Ishikawa (cell line): ENCODE results near the gene ORMDL2.

Experiments used
- CEBPB ChIP-seq: IDR thresholded peaks from 2 replicates; pipeline ENCODE4 v1.6.1; 2012
- CREB1 ChIP-seq: IDR thresholded peaks from 2 replicates; pipeline ENCODE4 v1.6.1; 2012; ENCODE audit warnings: low read depth
- EGR1 ChIP-seq: IDR thresholded peaks from 2 replicates; pipeline ENCODE4 v1.6.1; 2012
- EP300 ChIP-seq: IDR thresholded peaks from 2 replicates; pipeline ENCODE4 v1.6.1; 2012; ENCODE audit warnings: borderline replicate concordance
- FOXM1 ChIP-seq: IDR thresholded peaks from 2 replicates; pipeline ENCODE4 v1.6.1; 2012; ENCODE audit warnings: low read depth, borderline replicate concordance
- RAD21 ChIP-seq: IDR thresholded peaks from 2 replicates; pipeline ENCODE4 v1.6.1; 2012; ENCODE audit warnings: low read depth
- REST ChIP-seq: IDR thresholded peaks from 2 replicates; pipeline ENCODE4 v1.6.1; 2012; ENCODE audit warnings: low read depth, mild to moderate bottlenecking
- TAF1 ChIP-seq: IDR thresholded peaks from 2 replicates; pipeline ENCODE4 v1.6.1; 2012; ENCODE audit warnings: low read depth, mild to moderate bottlenecking
- TCF12 ChIP-seq: IDR thresholded peaks from 2 replicates; pipeline ENCODE4 v1.6.1; 2012; ENCODE audit warnings: low read depth
- YY1 ChIP-seq: IDR thresholded peaks from 2 replicates; pipeline ENCODE4 v1.6.1; 2012; ENCODE audit warnings: low read depth
- ZBTB7A ChIP-seq: IDR thresholded peaks from 2 replicates; pipeline ENCODE4 v1.6.1; 2012; ENCODE audit warnings: low read depth
- TF ChIP-seq, protein P1 (sequence below): IDR thresholded peaks from 2 replicates; pipeline ENCODE4 v1.6.1; 2012
- TF ChIP-seq, protein P2 (sequence below): IDR thresholded peaks from 2 replicates; pipeline ENCODE4 v1.6.1; 2012

ORMDL2 gene

GRCh38 chr12:55788546-55788945, 29.3 kb upstream of the ORMDL2 start:
- TF ChIP-seq EGR1 (no peak), ZBTB7A (no peak), TAF1 (no peak), CEBPB (no peak), YY1 (no peak), FOXM1 (no peak), RAD21 (no peak), REST (no peak), EP300 (no peak), TCF12 (no peak)
- TF ChIP-seq, protein P1, sequence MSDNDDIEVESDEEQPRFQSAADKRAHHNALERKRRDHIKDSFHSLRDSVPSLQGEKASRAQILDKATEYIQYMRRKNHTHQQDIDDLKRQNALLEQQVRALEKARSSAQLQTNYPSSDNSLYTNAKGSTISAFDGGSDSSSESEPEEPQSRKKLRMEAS = no peak
- TF ChIP-seq, protein P2, sequence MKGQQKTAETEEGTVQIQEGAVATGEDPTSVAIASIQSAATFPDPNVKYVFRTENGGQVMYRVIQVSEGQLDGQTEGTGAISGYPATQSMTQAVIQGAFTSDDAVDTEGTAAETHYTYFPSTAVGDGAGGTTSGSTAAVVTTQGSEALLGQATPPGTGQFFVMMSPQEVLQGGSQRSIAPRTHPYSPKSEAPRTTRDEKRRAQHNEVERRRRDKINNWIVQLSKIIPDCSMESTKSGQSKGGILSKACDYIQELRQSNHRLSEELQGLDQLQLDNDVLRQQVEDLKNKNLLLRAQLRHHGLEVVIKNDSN = no peak

- TF ChIP-seq FOXM1 (no peak), CEBPB (no peak), EGR1 (no peak), ZBTB7A (no peak), REST (no peak), RAD21 (no peak), EP300 (no peak), CREB1 (no peak), TAF1 (no peak)
- TF ChIP-seq, protein P2 = no peak
Observed at GRCh38 chr12:55789171-55789570, 28.7 kb upstream of the ORMDL2 start.

DNA sequence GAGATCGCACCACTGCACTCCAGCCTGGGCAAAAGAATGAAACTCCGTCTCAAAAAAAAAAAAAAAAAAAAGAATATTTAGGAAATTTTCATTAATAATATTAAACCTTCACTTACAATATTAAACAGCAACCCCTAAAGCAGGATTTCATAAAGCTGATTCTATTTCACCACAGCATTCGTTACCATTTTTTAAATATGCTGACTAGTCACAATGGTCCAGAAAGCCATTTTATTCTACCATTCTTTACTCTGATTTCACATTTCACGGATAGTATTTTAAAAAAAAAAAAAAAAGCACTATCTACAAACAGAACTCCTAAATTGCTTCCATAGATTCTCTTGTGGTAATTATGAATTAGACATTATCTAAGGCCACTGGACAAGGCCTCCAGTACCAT, 27.9 kb upstream of the ORMDL2 start:
- TF ChIP-seq, protein P2 = no peak
- TF ChIP-seq ZBTB7A (no peak), FOXM1 (no peak)

DNA sequence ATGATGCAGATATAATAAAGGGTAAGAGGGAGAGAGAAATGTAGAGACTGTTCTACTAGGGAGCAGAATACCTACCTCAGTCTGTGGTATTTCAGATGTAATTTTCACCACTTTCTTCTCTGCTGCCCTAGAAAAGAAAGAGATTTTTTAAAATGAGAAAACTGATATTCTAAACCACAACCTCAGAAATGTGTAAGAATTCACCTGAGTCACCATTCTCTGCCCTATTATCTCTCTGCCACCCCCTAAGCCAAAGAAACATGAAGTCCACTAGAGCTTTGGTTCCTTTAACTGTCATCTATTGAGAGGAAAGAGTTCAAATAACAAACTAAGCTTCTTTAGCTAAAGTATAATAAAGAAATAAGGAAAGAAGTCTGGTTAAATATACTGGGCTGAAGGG, 21.9 kb upstream of the ORMDL2 start:
- no peak for TF ChIP-seq EGR1

- TF ChIP-seq RAD21 (peak; percentile 34), TAF1 (no peak), TCF12 (no peak)
Observed at GRCh38 chr12:55797068-55797467, 20.8 kb upstream of the ORMDL2 start.

- TF ChIP-seq REST (no peak), TAF1 (no peak)
Observed at GRCh38 chr12:55797550-55797949, 20.3 kb upstream of the ORMDL2 start.
